K562 (cell line): Measurements from ENCODE around the gene RAD1. TPM values are rescaled to one million over a fixed set of nuclear protein-coding genes. Genes with fewer than 3 reads are reported as not detected.

Experiments
- DEAF1 ChIP-seq: fragments of 450-650 bp; formaldehyde crosslinking; IDR thresholded peaks from 2 replicates; pipeline ENCODE4 v1.4.0; 2020; ENCODE audit warnings: mild to moderate bottlenecking, moderate library complexity
- NR1H2 ChIP-seq: sonication (generic); formaldehyde crosslinking; IDR thresholded peaks from 2 replicates; pipeline ENCODE4 v1.4.0; 2020; ENCODE audit warnings: mild to moderate bottlenecking, missing genetic modification reagents
- PCBP1 ChIP-seq: fragments of 200-400 bp; formaldehyde crosslinking; IDR thresholded peaks from 2 replicates; pipeline ENCODE4 v1.6.1; 2018; ENCODE audit warnings: mild to moderate bottlenecking, low read depth, low read length; ENCODE audit not compliant: poor library complexity, severe bottlenecking
- RBFOX2 ChIP-seq: fragments of 200-400 bp; formaldehyde crosslinking; IDR thresholded peaks from 2 replicates; pipeline ENCODE4 v1.6.1; 2017; ENCODE audit warnings: low read depth, mild to moderate bottlenecking, low read length, moderate library complexity
- RBM34 ChIP-seq: fragments of 200-400 bp; formaldehyde crosslinking; IDR thresholded peaks from 2 replicates; pipeline ENCODE4 v1.6.1; 2018; ENCODE audit warnings: low read length, borderline replicate concordance; ENCODE audit not compliant: insufficient read depth
- REST ChIP-seq, 2 experiments: fragments of 450-650 bp; formaldehyde crosslinking in 1 of 2; IDR thresholded peaks; 2 replicates each; pipeline versions ENCODE4 v1.4.0 to v1.6.1; 2014 to 2020; ENCODE audit warnings: mild to moderate bottlenecking in 2 of 2, borderline replicate concordance in 1 of 2, low read depth in 1 of 2
- SIX5 ChIP-seq, 2 experiments: IDR thresholded peaks; 2 replicates each; pipeline ENCODE4 v1.6.1; 2011; ENCODE audit warnings: low read length in 2 of 2, borderline replicate concordance in 1 of 2, low read depth in 1 of 2, mild to moderate bottlenecking in 1 of 2, moderate library complexity in 1 of 2; ENCODE audit not compliant: insufficient read depth in 1 of 2
- SMAD1 ChIP-seq: fragments of 150-350 bp; IDR thresholded peaks from 2 replicates; pipeline ENCODE4 v1.6.1; 2014; ENCODE audit warnings: low read length, low read depth; ENCODE audit not compliant: partially characterized antibody
- ZHX1 ChIP-seq: fragments of 150-350 bp; conservative IDR thresholded peaks from 2 replicates; pipeline ENCODE4 v1.6.1; 2014; ENCODE audit warnings: low read length
- ZNF197 ChIP-seq: fragments of 200-800 bp; sonication (Bioruptor generic); IDR thresholded peaks from 2 replicates; pipeline ENCODE4 v1.6.1; 2016; ENCODE audit warnings: low read depth, missing genetic modification characterization, missing compliant biosample characterization
- ZNF398 ChIP-seq: fragments of 250-450 bp; sonication (Bioruptor Pico); IDR thresholded peaks from 2 replicates; pipeline ENCODE4 v1.8.0; 2021; ENCODE audit warnings: moderate library complexity, mild to moderate bottlenecking, inconsistent platforms
- polyA plus RNA-seq, 8 experiments: library from polyadenylated mRNA; depleted of rRNA in 4 of 8; stranded (reverse) in 5 of 8; unstranded in 3 of 8; fragments of >200 nt; fragmentation: Nextera tagmentation in 2 of 8; fragmentation: Illumina TruSeq in 1 of 8; extraction: Ambion mirVana in 2 of 8; extraction: Trizol in 1 of 8; gene quantifications; 2 replicates each; pipeline versions ENCODE4 v1.2.1 to v1.2.3, GENCODE V29; 2011 to 2014; ENCODE audit warnings: inconsistent platforms in 1 of 8, missing spikeins in 1 of 8
- total RNA-seq, 7 experiments: library from RNA; depleted of rRNA in 6 of 7; stranded (reverse); fragments of >200 nt in 6 of 7; fragmentation: Illumina TruSeq in 2 of 7; extraction: Trizol in 2 of 7; gene quantifications; 2 replicates each; pipeline versions ENCODE4 v1.2.1 to v1.2.3, GENCODE V29; 2011 to 2021; ENCODE audit warnings: low replicate concordance in 1 of 7

Gene RAD1
- total and polyA plus RNA-seq, 9 of the 15 experiments (the other 6 are each of a cell fraction or from before 2014, with no cell fraction given) = 44.5 to 148 (median 60.8) TPM

GRCh38 chr5:34898258-34898895 lies 16.9 kb downstream of the RAD1 start (continued):
- TF ChIP-seq REST (IDR thresholded peaks at IDR 0.05; ENCODE audit: borderline replicate concordance) = peak; percentile 93
- no peak for TF ChIP-seq REST (CRISPR knock-in tag; IDR thresholded peaks at IDR 0.05; ENCODE audit: low read depth)
- TF ChIP-seq RBM34 = no peak
- no peak for TF ChIP-seq ZNF398 (CRISPR knock-in tag)
- TF ChIP-seq SMAD1 = no peak
- peak; percentile 86 for TF ChIP-seq DEAF1 (CRISPR knock-in tag)
- TF ChIP-seq PCBP1 = no peak
- no peak for TF ChIP-seq NR1H2 (CRISPR knock-in tag)
- TF ChIP-seq SIX5 (IDR thresholded peaks at IDR 0.05; ENCODE audit: borderline replicate concordance in 1 of 2, insufficient read depth in 1 of 2, low read depth in 1 of 2, low read length in 2 of 2) = no peak
- no peak for TF ChIP-seq ZNF197
- no peak for TF ChIP-seq ZHX1
- TF ChIP-seq RBFOX2 = no peak
